Measurements from ENCODE around the gene VSX1.

VSX1 gene

GRCh38 chr20:25085756-25086495, 4.0 kb upstream of the VSX1 start:
- DNase-seq: no peak

- DNase-seq: no peak
Measured at GRCh38 chr20:25084626-25085187, 2.8 kb upstream of the VSX1 start.

GRCh38 chr20:25083773-25084625, 2.1 kb upstream of the VSX1 start:
- DNase-seq: no peak

- DNase-seq: no peak
Measured at GRCh38 chr20:25083141-25083772, 1.3 kb upstream of the VSX1 start.

GRCh38 chr20:25082498-25082873, 545 bp upstream of the VSX1 start:
- no peak for DNase-seq

- no peak for DNase-seq
Measured at GRCh38 chr20:25081065-25081729, 744 bp downstream of the VSX1 start.

- no peak for DNase-seq
Measured at GRCh38 chr20:25079171-25079570, 2.8 kb downstream of the VSX1 start.

- no peak for DNase-seq
Measured at GRCh38 chr20:25078662-25079061, 3.3 kb downstream of the VSX1 start.

GRCh38 chr20:25077610-25078169, 4.3 kb downstream of the VSX1 start:
- DNase-seq: no peak

GRCh38 chr20:25076731-25077609, 5.0 kb downstream of the VSX1 start:
- DNase-seq: no peak

GRCh38 chr20:25076201-25076600, 5.7 kb downstream of the VSX1 start:
- DNase-seq: no peak

- DNase-seq: no peak
Measured at GRCh38 chr20:25073544-25073943, 8.4 kb downstream of the VSX1 start.

GRCh38 chr20:25072226-25072811, 9.6 kb downstream of the VSX1 start:
- no peak for DNase-seq

GRCh38 chr20:25071734-25072133, 10.2 kb downstream of the VSX1 start:
- no peak for DNase-seq

- no peak for DNase-seq
Measured at GRCh38 chr20:25070821-25071473, 11.0 kb downstream of the VSX1 start.

GRCh38 chr20:25067102-25067987, 14.6 kb downstream of the VSX1 start:
- DNase-seq: no peak

- no peak for DNase-seq
Measured at GRCh38 chr20:25066386-25066785, 15.6 kb downstream of the VSX1 start.

GRCh38 chr20:25065625-25066338, 16.2 kb downstream of the VSX1 start:
- DNase-seq: peak; percentile 54
